Chondrocyte (in vitro differentiated cells): ENCODE results near the gene CPZ. TPM values are rescaled to one million over a fixed set of nuclear protein-coding genes. Genes with fewer than 3 reads are reported as not detected.
A peak's percentile ranks its signal among the peaks of the same experiment; 100 is the strongest.

ENCODE experiments used
- DNase-seq: peaks from one replicate; pipeline ENCODE4 v3.0.0; 2021; ENCODE audit warnings: mixed read lengths, low spot score
- H3K27ac Mint-ChIP-seq: one replicate; pipeline ENCODE4 v1.8.0; 2021; ENCODE audit warnings: mild to moderate bottlenecking, moderate library complexity, mixed read lengths; ENCODE audit not compliant: unreplicated experiment
- H3K27me3 Mint-ChIP-seq: 2 replicates; pipeline ENCODE4 v1.8.0; 2021; ENCODE audit warnings: low read depth, mixed read lengths
- H3K36me3 Mint-ChIP-seq: 2 replicates; pipeline ENCODE4 v1.8.0; 2021; ENCODE audit warnings: low read depth, mixed read lengths
- H3K4me1 Mint-ChIP-seq: 2 replicates; pipeline ENCODE4 v1.8.0; 2021; ENCODE audit warnings: low read depth, mild to moderate bottlenecking, mixed read lengths
- H3K4me3 Mint-ChIP-seq: one replicate; pipeline ENCODE4 v1.8.0; 2021; ENCODE audit warnings: mild to moderate bottlenecking, moderate library complexity, mixed read lengths; ENCODE audit not compliant: unreplicated experiment
- H3K9me3 Mint-ChIP-seq: 2 replicates; pipeline ENCODE4 v1.8.0; 2021; ENCODE audit warnings: low read depth, mixed read lengths
- CTCF ChIP-seq: fragments of 200-600 bp; sonication (generic); IDR thresholded peaks from 2 replicates; pipeline ENCODE4 v1.5.0; 2021; ENCODE audit warnings: antibody characterized with exemption, mild to moderate bottlenecking, moderate library complexity
- total RNA-seq: library from RNA; stranded (reverse); gene quantifications from 3 replicates; pipeline ENCODE4 v1.2.1, GENCODE V29; 2021

CPZ gene
- total RNA-seq, 1 donor from 2014 or later: 9.5 TPM

GRCh38 chr4:8639021-8639420, 46.5 kb downstream of the CPZ start:
- DNase-seq: peak; percentile 50
- no peaks in the 10 kb centered on the region for H3K36me3 Mint-ChIP-seq
- no peaks in the 10 kb centered on the region for H3K9me3 Mint-ChIP-seq
- H3K4me3 Mint-ChIP-seq: no peak overlapping the region
- no peak for TF ChIP-seq CTCF
- H3K4me1 Mint-ChIP-seq: no peaks in the 10 kb centered on the region
- no peak overlapping the region for H3K27ac Mint-ChIP-seq
- H3K27me3 Mint-ChIP-seq: peaks cover 23% of the 10 kb centered on the region

GRCh38 chr4:8639777-8640720, 47.5 kb downstream of the CPZ start:
- no peak for TF ChIP-seq CTCF
- Mint-ChIP-seq H3K4me3 (no peak overlapping the region), H3K4me1 (no peaks in the 10 kb centered on the region), H3K27me3 (peaks cover 23% of the 10 kb centered on the region), H3K9me3 (no peaks in the 10 kb centered on the region), H3K27ac (no peak overlapping the region), H3K36me3 (no peaks in the 10 kb centered on the region)
- peak; percentile 77 for DNase-seq

GRCh38 chr4:8640816-8641215, 48.3 kb downstream of the CPZ start:
- Mint-ChIP-seq H3K27ac (no peak overlapping the region), H3K36me3 (no peaks in the 10 kb centered on the region), H3K9me3 (no peaks in the 10 kb centered on the region), H3K4me3 (no peak overlapping the region), H3K4me1 (no peaks in the 10 kb centered on the region), H3K27me3 (peaks cover 23% of the 10 kb centered on the region)
- TF ChIP-seq CTCF: no peak
- DNase-seq: peak; percentile 35

GRCh38 chr4:8641256-8641655, 48.7 kb downstream of the CPZ start:
- DNase-seq: peak; percentile 89
- TF ChIP-seq CTCF: no peak
- H3K4me3 Mint-ChIP-seq: no peak overlapping the region

GRCh38 chr4:8641931-8642650, 49.5 kb downstream of the CPZ start:
- H3K36me3 Mint-ChIP-seq: no peaks in the 10 kb centered on the region
- no peak overlapping the region for H3K27ac Mint-ChIP-seq
- H3K4me3 Mint-ChIP-seq: no peak overlapping the region

More at GRCh38 chr4:8641256-8641655, 48.7 kb downstream of the CPZ start:
- Mint-ChIP-seq H3K9me3 (no peaks in the 10 kb centered on the region), H3K4me1 (no peaks in the 10 kb centered on the region), H3K36me3 (no peaks in the 10 kb centered on the region), H3K27me3 (peaks cover 27% of the 10 kb centered on the region), H3K27ac (no peak overlapping the region)

More at GRCh38 chr4:8641931-8642650, 49.5 kb downstream of the CPZ start:
- no peaks in the 10 kb centered on the region for H3K4me1 Mint-ChIP-seq
- no peaks in the 10 kb centered on the region for H3K9me3 Mint-ChIP-seq
- H3K27me3 Mint-ChIP-seq: peaks cover 28% of the 10 kb centered on the region
- no peak for TF ChIP-seq CTCF
- peak; percentile 79 for DNase-seq
